IPS-20b (cell line): ENCODE measurements around the gene SURF2.
"Not testable (repeated sequence)": the region's sequence is repeated elsewhere in the genome, so short reads cannot be mapped to it uniquely, and the experiment has no call there.

Experiments used
- H3K27ac ChIP-seq: one replicate; pipeline ENCODE4 v1.5.1; 2013; ENCODE audit warnings: low read length
- H3K27me3 ChIP-seq: 2 replicates; pipeline ENCODE4 v1.6.1; 2013; ENCODE audit warnings: mild to moderate bottlenecking, low read length, inconsistent platforms; ENCODE audit not compliant: insufficient read depth
- H3K36me3 ChIP-seq: 2 replicates; pipeline ENCODE4 v1.6.1; 2013; ENCODE audit warnings: low read depth, mild to moderate bottlenecking, inconsistent platforms, low read length, moderate library complexity; ENCODE audit not compliant: insufficient read depth
- H3K4me1 ChIP-seq: 2 replicates; pipeline ENCODE4 v1.6.1; 2013; ENCODE audit warnings: mild to moderate bottlenecking, control low read depth, inconsistent platforms, low read length, moderate library complexity; ENCODE audit not compliant: insufficient read depth
- H3K4me3 ChIP-seq: 2 replicates; pipeline ENCODE4 v1.5.1; 2013; ENCODE audit warnings: mild to moderate bottlenecking, low read length, inconsistent platforms
- H3K9ac ChIP-seq: 2 replicates; pipeline ENCODE4 v1.6.1; 2013; ENCODE audit warnings: low read depth, mild to moderate bottlenecking, inconsistent platforms, low read length, moderate library complexity
- H3K9me3 ChIP-seq: 2 replicates; pipeline ENCODE4 v1.6.1; 2013; ENCODE audit warnings: mild to moderate bottlenecking, low read depth, low read length, inconsistent platforms; ENCODE audit not compliant: insufficient read depth

Gene SURF2

GRCh38 chr9:133327834-133328484 is 28.4 kb upstream of the SURF2 start:
- Histone ChIP-seq H3K4me1 (no peaks in the 10 kb centered on the region), H3K27me3 (no peaks in the 10 kb centered on the region), H3K9ac (no peak overlapping the region)

GRCh38 chr9:133329306-133330156 is 26.8 kb upstream of the SURF2 start:
- H3K27ac ChIP-seq, H3K4me1 ChIP-seq, H3K9ac ChIP-seq, H3K4me3 ChIP-seq, H3K9me3 ChIP-seq, H3K27me3 ChIP-seq: not testable (repeated sequence)
- H3K36me3 ChIP-seq = peaks cover 49% of the 10 kb centered on the region

More at GRCh38 chr9:133327834-133328484, 28.4 kb upstream of the SURF2 start:
- Histone ChIP-seq H3K27ac (no peak overlapping the region), H3K4me3 (no peak overlapping the region), H3K36me3 (peaks cover 33% of the 10 kb centered on the region), H3K9me3 (peaks cover 14% of the 10 kb centered on the region)

GRCh38 chr9:133331221-133331620 is 25.1 kb upstream of the SURF2 start:
- no peak overlapping the region for H3K9ac ChIP-seq
- H3K4me3 ChIP-seq = no peak overlapping the region
- peaks cover 51% of the 10 kb centered on the region for H3K36me3 ChIP-seq
- no peaks in the 10 kb centered on the region for H3K9me3 ChIP-seq
- H3K4me1 ChIP-seq = peaks cover 7% of the 10 kb centered on the region; the same call in 1 of the 2 replicates
- no peak overlapping the region for H3K27ac ChIP-seq
- no peaks in the 10 kb centered on the region for H3K27me3 ChIP-seq

GRCh38 chr9:133331641-133332380 is 24.5 kb upstream of the SURF2 start:
- Histone ChIP-seq H3K27ac (no peak overlapping the region), H3K27me3 (no peaks in the 10 kb centered on the region), H3K9ac (no peak overlapping the region), H3K4me3 (no peak overlapping the region), H3K36me3 (peaks cover 51% of the 10 kb centered on the region), H3K9me3 (no peaks in the 10 kb centered on the region), H3K4me1 (peaks cover 7% of the 10 kb centered on the region; the same call in 1 of the 2 replicates)

- Histone ChIP-seq H3K4me3 (no peak overlapping the region), H3K9me3 (no peaks in the 10 kb centered on the region), H3K4me1 (peaks cover 7% of the 10 kb centered on the region; the same call in 1 of the 2 replicates), H3K9ac (no peak overlapping the region), H3K27me3 (no peaks in the 10 kb centered on the region), H3K36me3 (peaks cover 51% of the 10 kb centered on the region), H3K27ac (no peak overlapping the region)
Observed at GRCh38 chr9:133332381-133332730, 24.0 kb upstream of the SURF2 start.

- H3K4me3 ChIP-seq = no peak overlapping the region
- no peaks in the 10 kb centered on the region for H3K9me3 ChIP-seq
- H3K36me3 ChIP-seq = peaks cover 51% of the 10 kb centered on the region
- H3K4me1 ChIP-seq = peaks cover 7% of the 10 kb centered on the region; the same call in 1 of the 2 replicates
- H3K27ac ChIP-seq = no peak overlapping the region
- no peak overlapping the region for H3K9ac ChIP-seq
- H3K27me3 ChIP-seq = no peaks in the 10 kb centered on the region
Observed at GRCh38 chr9:133333011-133333410, 23.3 kb upstream of the SURF2 start.

GRCh38 chr9:133333566-133333965 is 22.8 kb upstream of the SURF2 start:
- H3K9me3 ChIP-seq = no peaks in the 10 kb centered on the region
- no peak overlapping the region for H3K27ac ChIP-seq
- H3K27me3 ChIP-seq = no peaks in the 10 kb centered on the region
- peaks cover 7% of the 10 kb centered on the region; the same call in 1 of the 2 replicates for H3K4me1 ChIP-seq
- peaks cover 52% of the 10 kb centered on the region for H3K36me3 ChIP-seq
- no peak overlapping the region for H3K4me3 ChIP-seq
- H3K9ac ChIP-seq = no peak overlapping the region

- no peaks in the 10 kb centered on the region for H3K27me3 ChIP-seq
- H3K9me3 ChIP-seq = no peaks in the 10 kb centered on the region
- H3K36me3 ChIP-seq = peaks cover 58% of the 10 kb centered on the region
- H3K4me3 ChIP-seq = peak overlapping the region; percentile 92
- no peak overlapping the region for H3K27ac ChIP-seq
- H3K9ac ChIP-seq = peak overlapping the region; percentile 84
- H3K4me1 ChIP-seq = peaks cover 7% of the 10 kb centered on the region; the same call in 1 of the 2 replicates
Observed at GRCh38 chr9:133334161-133334560, 22.2 kb upstream of the SURF2 start.

GRCh38 chr9:133334888-133335287 is 21.5 kb upstream of the SURF2 start:
- peaks cover 62% of the 10 kb centered on the region for H3K36me3 ChIP-seq
- H3K4me1 ChIP-seq, H3K9me3 ChIP-seq, H3K27ac ChIP-seq, H3K27me3 ChIP-seq: not testable (repeated sequence)
- H3K4me3 ChIP-seq = peak overlapping the region; percentile 92
- H3K9ac ChIP-seq = peak overlapping the region; percentile 84

- no peaks in the 10 kb centered on the region for H3K9me3 ChIP-seq
- peak within 1 kb of the TSS; percentile 84 for H3K9ac ChIP-seq
- H3K27ac ChIP-seq = peak within 1 kb of the TSS; percentile 96
- H3K36me3 ChIP-seq = peaks cover 62% of the 10 kb centered on the region
- peaks cover 7% of the 10 kb centered on the region; the same call in 1 of the 2 replicates for H3K4me1 ChIP-seq
- no peaks in the 10 kb centered on the region for H3K27me3 ChIP-seq
- peak within 1 kb of the TSS; percentile 92 for H3K4me3 ChIP-seq
Observed at GRCh38 chr9:133335924-133336811, 20.2 kb upstream of the SURF2 start, which contains the start of gene SURF6. SURF6 (minus strand) TSS chr9:133336188; CDS start chr9:133336132, 56 bp downstream.

- Histone ChIP-seq H3K9ac (no peak overlapping the region), H3K27ac (no peak overlapping the region), H3K4me1 (peaks cover 2% of the 10 kb centered on the region; the same call in 1 of the 2 replicates), H3K9me3 (no peaks in the 10 kb centered on the region), H3K4me3 (no peak overlapping the region), H3K36me3 (peaks cover 61% of the 10 kb centered on the region), H3K27me3 (no peaks in the 10 kb centered on the region)
Observed at GRCh38 chr9:133339641-133340040, 16.7 kb upstream of the SURF2 start.
